HUES48 (cell line): ENCODE measurements around the gene ANKRD49.
A peak's percentile ranks its signal among the peaks of the same experiment; 100 is the strongest.

Source experiments
- H3K27ac ChIP-seq: one replicate; pipeline ENCODE4 v1.7.0; 2013; ENCODE audit warnings: low read depth, low read length, inconsistent platforms
- H3K27me3 ChIP-seq: 2 replicates; pipeline ENCODE4 v1.6.1; 2013; ENCODE audit warnings: mild to moderate bottlenecking, low read length; ENCODE audit not compliant: control insufficient read depth, insufficient read depth
- H3K36me3 ChIP-seq: 2 replicates; pipeline ENCODE4 v1.6.1; 2013; ENCODE audit warnings: low read length; ENCODE audit not compliant: control insufficient read depth, insufficient read depth
- H3K4me1 ChIP-seq: 2 replicates; pipeline ENCODE4 v1.6.1; 2013; ENCODE audit warnings: mild to moderate bottlenecking, low read length; ENCODE audit not compliant: control insufficient read depth, insufficient read depth
- H3K4me3 ChIP-seq: 2 replicates; pipeline ENCODE4 v1.5.1; 2013; ENCODE audit warnings: mild to moderate bottlenecking, low read depth, low read length
- H3K9ac ChIP-seq: 2 replicates; pipeline ENCODE4 v1.6.1; 2013; ENCODE audit warnings: mild to moderate bottlenecking, low read depth, low read length, moderate library complexity
- H3K9me3 ChIP-seq: 2 replicates; pipeline ENCODE4 v1.6.1; 2013; ENCODE audit warnings: low read length; ENCODE audit not compliant: control insufficient read depth, insufficient read depth

The ANKRD49 gene

DNA sequence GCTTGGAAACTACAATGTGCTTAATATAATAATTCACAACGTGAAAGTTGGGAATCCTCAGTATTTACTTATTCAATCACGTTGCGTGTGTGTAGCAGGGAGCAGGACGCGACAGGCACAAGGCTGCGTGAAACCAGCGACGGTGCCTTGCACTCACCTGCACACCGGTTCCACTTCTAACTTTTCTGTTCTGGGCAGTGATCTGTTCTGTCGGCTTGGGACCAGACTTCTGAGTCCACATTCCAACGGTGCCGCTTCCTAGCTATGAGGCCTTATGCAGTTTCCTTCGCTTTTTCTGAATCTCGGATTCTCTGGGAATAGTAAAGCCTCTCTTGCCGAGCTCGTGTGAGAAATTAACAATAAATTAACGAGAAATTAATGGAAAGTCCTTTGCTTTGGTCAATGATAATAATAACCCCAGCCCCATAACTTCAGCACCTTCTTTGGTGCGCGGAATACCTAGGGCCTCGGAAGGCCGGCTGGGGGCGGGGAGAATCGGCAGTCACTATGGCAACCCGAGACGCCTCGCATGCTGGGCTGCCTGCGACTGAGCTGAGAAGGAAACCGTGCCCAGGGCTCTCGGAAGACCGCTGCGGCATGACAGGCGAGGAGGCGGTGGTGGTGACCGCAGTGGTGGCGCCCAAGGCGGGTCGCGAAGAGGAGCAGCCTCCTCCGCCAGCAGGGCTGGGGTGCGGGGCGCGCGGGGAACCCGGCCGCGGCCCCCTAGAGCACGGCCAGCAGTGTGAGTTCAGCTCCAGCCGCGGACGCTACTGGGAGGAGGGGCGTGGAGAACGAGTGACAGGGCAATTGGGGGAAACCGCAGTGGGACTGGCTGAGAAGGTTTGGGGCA, 18.4 kb downstream of the ANKRD49 start, which contains the start of gene C11orf97:
Gene C11orf97, plus strand, starts transcription at position 530 of the 850 bp plus-strand sequence. Its CDS starts 68 bp downstream, at position 598.
- H3K27ac ChIP-seq, result no peak within 1 kb of the TSS
- peaks cover 26% of the 10 kb centered on the region for H3K27me3 ChIP-seq
- H3K36me3 ChIP-seq, result no peaks in the 10 kb centered on the region
- peak within 1 kb of the TSS; percentile 64 for H3K4me3 ChIP-seq
- no peak within 1 kb of the TSS for H3K9ac ChIP-seq
- H3K4me1 ChIP-seq, result no peaks in the 10 kb centered on the region
- no peaks in the 10 kb centered on the region for H3K9me3 ChIP-seq

DNA sequence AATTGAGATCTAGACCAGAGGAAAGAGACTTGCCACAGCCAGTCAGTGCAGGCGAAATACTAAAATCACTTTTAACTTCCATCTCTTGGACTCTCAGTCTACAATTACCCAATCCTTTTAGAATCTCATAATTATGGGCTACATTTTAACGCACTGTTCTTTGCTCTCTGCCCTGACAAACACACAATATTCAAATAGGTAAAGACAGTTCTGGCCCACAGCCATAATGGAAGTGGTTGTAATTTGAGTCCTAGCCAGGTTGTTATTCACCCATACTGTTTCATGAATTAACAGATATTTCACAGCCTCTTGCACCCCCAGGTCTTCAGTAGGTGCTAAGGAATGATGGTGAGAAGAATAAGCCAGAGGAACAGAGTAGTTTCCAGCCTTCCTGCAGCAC, 19.3 kb downstream of the ANKRD49 start:
- H3K9me3 ChIP-seq, result no peaks in the 10 kb centered on the region
- no peak overlapping the region for H3K27ac ChIP-seq
- H3K4me3 ChIP-seq, result peak overlapping the region; percentile 64; the same call in 1 of the 2 replicates
- no peaks in the 10 kb centered on the region for H3K36me3 ChIP-seq
- peaks cover 26% of the 10 kb centered on the region for H3K27me3 ChIP-seq
- no peaks in the 10 kb centered on the region for H3K4me1 ChIP-seq
- no peak overlapping the region for H3K9ac ChIP-seq

DNA sequence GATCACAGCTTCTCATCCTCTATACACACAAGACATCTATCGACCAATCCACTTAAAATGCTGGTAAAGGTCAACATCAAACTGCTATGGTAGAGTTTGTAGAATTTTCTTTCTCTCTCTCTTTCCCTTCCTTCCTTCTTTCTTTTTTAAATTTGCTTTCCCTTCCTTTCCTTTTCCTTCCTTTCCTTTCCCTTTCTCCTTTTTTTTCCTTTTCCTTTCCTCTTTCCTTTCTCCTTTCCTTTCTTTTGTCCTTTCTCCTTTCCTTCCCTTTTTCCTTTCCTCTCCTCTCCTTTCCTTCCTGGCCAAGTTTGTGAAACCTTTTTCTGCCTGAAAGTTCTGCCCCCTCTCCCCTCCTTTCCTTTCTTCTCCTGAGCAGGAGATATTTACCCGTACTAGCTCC, 21.6 kb downstream of the ANKRD49 start:
- H3K4me3 ChIP-seq, result no peak overlapping the region
- peaks cover 26% of the 10 kb centered on the region for H3K27me3 ChIP-seq
- H3K27ac ChIP-seq, result no peak overlapping the region
- H3K36me3 ChIP-seq, result no peaks in the 10 kb centered on the region
- H3K9me3 ChIP-seq, result no peaks in the 10 kb centered on the region
- no peak overlapping the region for H3K9ac ChIP-seq
- H3K4me1 ChIP-seq, result no peaks in the 10 kb centered on the region

DNA sequence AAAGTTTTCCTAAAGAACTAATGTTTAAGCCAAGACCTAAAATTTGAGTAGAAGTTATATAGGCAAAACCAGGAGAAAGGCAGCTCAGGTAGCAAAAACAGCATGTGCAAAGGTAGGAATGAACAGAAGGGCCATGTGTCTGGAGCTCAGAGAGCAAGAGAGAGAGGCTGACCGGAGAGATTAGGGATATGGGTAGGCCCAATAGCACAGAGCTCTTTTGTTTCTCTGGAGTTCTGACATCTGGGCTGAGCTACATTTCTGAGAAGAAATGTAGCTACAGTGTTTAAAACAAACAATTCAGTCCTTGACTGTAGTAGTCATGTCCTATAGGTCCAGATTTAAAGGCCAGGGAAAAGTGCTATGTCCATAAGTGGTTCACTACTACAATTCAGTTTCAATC, 22.9 kb downstream of the ANKRD49 start:
- H3K4me3 ChIP-seq, result no peak overlapping the region
- no peak overlapping the region for H3K9ac ChIP-seq
- no peaks in the 10 kb centered on the region for H3K36me3 ChIP-seq
- no peaks in the 10 kb centered on the region for H3K9me3 ChIP-seq
- H3K27ac ChIP-seq, result no peak overlapping the region
- peaks cover 22% of the 10 kb centered on the region for H3K27me3 ChIP-seq
- H3K4me1 ChIP-seq, result no peaks in the 10 kb centered on the region

DNA sequence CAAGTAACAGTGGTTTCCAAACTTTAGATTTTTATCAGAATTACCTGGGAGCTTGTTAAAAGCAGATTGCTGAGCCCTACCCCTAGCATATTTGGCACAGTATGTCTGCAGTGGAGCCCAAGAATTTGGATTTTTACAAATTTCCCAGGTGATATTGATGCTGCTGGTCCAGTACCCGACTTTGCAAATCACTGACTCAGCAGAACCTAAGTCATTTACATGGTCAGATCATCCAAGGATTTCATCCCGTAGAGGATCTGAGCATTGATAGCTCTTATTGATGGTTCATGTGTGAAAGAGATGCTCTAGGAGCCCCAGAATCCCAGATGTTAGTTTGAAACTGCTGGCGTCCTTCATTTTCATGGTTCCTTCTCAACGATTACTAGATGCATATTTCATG, 24.5 kb downstream of the ANKRD49 start:
- Histone ChIP-seq H3K36me3 (no peaks in the 10 kb centered on the region), H3K4me3 (no peak overlapping the region), H3K4me1 (no peaks in the 10 kb centered on the region), H3K9me3 (no peaks in the 10 kb centered on the region), H3K27ac (no peak overlapping the region), H3K9ac (no peak overlapping the region), H3K27me3 (peaks cover 7% of the 10 kb centered on the region)

DNA sequence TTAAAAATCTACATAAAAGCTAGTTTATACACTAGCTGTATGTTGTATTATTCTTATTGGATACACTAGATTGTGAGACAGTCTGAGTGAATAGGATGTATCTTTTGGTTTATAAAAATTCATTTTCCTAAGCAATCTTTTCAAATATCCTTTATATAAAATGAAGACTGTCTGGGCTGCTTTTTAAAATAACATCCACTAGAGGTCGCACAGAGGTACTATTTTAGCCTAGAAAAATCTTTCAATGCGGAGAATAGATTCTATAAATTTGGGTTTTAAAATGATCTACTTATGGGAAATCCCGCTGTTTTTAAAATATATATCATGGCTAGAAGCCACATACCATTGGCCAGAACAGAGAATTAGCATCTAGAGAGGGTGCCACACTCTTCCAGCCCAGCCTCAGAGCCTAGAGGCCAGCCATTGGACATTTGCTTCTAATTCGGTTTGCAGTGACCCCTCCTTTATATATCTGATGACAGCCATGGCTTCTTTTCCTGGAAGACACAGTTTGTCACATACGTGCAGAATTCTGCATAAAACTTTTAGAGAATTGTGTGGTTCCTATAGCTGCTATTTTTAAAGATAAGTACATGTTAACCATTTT, 25.8 kb downstream of the ANKRD49 start:
- Histone ChIP-seq H3K27me3 (peaks cover 4% of the 10 kb centered on the region; the same call in 1 of the 2 replicates), H3K9me3 (no peaks in the 10 kb centered on the region), H3K4me1 (no peaks in the 10 kb centered on the region), H3K36me3 (no peaks in the 10 kb centered on the region), H3K27ac (no peak overlapping the region), H3K4me3 (no peak overlapping the region), H3K9ac (no peak overlapping the region)

DNA sequence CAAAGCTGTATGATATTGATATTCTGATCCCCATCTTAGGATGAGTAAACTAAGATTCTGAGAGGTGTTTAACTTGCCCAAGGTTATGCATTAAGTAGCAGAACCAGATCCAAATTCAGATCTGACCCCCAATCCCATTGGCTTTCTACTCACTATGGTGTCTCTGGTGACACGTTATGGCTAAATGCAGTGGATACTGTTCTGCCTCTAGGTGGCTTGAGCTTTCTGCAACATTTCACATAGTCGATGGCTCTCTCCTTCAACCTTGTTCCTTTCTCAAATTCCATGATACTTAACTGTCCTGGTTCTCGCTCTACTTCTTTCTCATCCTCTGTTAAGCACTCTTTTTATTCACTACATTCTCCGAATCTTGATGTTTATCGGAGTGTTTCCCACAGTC, 27.9 kb downstream of the ANKRD49 start:
- Histone ChIP-seq H3K9me3 (no peaks in the 10 kb centered on the region), H3K9ac (no peak overlapping the region), H3K36me3 (no peaks in the 10 kb centered on the region), H3K4me3 (no peak overlapping the region), H3K27me3 (no peaks in the 10 kb centered on the region; the same call in 1 of the 2 replicates), H3K27ac (no peak overlapping the region), H3K4me1 (no peaks in the 10 kb centered on the region)

DNA sequence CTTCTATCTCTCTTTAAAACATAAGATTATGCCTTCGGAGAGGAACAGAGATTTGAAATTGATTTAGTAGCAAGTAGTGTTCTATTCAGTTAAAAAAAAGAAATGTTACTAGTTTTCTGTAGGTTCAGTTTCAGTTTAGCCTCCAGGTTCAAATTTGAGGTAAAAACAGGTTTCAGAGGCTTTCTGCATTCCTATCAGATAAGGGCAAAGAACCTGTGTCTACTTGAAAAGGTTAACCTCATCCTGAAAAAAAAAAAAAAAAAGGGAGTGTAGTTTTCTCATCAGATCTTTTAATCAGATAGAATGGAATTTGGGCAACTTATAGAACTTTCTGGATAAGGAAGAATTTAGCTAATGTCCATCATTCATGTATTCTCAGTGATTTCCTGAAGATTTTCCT, 30.6 kb downstream of the ANKRD49 start:
- no peak overlapping the region for H3K9ac ChIP-seq
- H3K4me3 ChIP-seq, result no peak overlapping the region
- no peaks in the 10 kb centered on the region for H3K9me3 ChIP-seq
- no peaks in the 10 kb centered on the region; the same call in 1 of the 2 replicates for H3K27me3 ChIP-seq
- no peaks in the 10 kb centered on the region for H3K4me1 ChIP-seq
- no peaks in the 10 kb centered on the region for H3K36me3 ChIP-seq
- no peak overlapping the region for H3K27ac ChIP-seq

DNA sequence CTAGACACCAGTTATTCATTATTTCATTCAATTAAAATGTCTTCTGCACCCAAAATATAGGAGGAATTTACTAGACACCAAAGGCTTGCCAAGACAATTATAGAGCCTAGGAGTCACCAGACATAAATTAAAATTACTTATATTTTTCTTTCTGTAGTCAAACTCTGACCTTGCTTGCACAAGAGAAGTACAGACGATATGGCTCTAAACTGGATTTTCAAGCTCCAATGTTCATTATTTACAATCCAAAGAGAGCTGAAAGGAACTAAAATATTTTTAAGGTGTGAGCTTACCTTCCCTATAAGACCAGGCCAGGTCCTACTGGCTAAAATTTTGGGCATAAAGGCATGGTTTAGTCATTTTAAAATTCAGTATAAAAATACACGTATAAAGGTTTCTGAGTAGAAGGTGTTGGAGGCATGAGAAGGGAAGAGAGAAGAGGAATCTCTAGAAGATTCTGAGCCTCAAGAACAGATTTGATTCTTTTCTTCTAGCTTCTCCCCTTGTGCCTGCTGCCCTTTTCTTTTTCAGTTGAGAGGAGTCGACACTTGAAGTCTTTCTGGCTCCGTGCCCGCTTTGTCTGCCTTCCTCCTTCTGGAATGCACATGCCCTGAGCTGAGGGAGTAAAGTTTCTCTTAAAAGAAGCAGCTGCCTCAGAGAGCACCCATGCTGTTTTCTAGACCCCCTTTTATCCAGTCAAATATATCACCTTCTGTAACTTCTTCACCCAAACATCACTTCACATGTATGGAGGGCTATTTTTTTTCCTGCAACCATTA, 32.0 kb downstream of the ANKRD49 start:
- Histone ChIP-seq H3K9me3 (no peaks in the 10 kb centered on the region), H3K4me3 (no peak overlapping the region), H3K9ac (no peak overlapping the region), H3K27ac (no peak overlapping the region), H3K4me1 (no peaks in the 10 kb centered on the region), H3K36me3 (no peaks in the 10 kb centered on the region), H3K27me3 (no peaks in the 10 kb centered on the region; the same call in 1 of the 2 replicates)

DNA sequence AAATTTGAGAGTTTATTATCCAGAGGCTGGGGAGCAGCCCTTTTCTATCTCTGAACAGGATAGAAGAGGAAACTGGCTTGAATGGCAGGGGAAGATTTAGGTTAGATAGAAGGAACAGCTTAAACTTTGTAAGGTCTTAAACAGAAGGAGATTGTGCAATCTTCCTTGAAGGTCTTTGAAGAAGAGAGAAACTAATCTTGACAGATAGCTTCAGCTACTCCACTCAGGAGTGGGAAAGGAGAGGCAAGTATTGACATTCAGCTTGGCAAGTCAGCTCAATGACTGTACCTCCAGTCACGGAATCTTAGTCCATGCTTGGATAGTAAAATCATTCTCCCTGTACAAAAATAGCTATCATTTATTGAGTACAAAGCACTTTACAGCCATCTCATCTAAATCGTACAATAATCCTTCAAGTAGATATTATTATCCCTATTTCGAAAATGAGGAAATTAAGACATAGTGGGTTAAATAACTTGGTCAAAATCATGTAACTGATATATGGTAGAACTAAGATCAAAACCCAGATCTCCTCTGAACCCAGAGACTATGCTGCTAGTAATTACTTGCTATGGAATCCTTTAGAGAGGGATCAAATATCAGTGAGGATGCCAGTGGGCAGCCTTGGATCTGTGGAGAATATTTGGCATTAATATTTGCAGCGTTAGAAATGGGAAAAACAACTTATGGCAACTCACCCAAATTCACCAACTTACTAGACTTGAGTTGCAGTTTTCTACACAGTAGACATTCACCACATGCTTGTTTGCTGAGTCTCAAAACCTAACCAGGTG, 33.1 kb downstream of the ANKRD49 start:
- H3K27ac ChIP-seq, result no peak overlapping the region
- H3K36me3 ChIP-seq, result no peaks in the 10 kb centered on the region
- no peak overlapping the region for H3K9ac ChIP-seq
- H3K4me3 ChIP-seq, result no peak overlapping the region
- no peaks in the 10 kb centered on the region for H3K9me3 ChIP-seq
- no peaks in the 10 kb centered on the region for H3K4me1 ChIP-seq
- no peaks in the 10 kb centered on the region; the same call in 1 of the 2 replicates for H3K27me3 ChIP-seq
